ENCODE data around the gene FEM1B. TPM values are rescaled to one million over a fixed set of nuclear protein-coding genes. Genes with fewer than 3 reads are reported as not detected.

The FEM1B gene
- total RNA-seq, 4 donors from 2014 or later = 32.9 to 48.5 (median 40.9) TPM

DNA sequence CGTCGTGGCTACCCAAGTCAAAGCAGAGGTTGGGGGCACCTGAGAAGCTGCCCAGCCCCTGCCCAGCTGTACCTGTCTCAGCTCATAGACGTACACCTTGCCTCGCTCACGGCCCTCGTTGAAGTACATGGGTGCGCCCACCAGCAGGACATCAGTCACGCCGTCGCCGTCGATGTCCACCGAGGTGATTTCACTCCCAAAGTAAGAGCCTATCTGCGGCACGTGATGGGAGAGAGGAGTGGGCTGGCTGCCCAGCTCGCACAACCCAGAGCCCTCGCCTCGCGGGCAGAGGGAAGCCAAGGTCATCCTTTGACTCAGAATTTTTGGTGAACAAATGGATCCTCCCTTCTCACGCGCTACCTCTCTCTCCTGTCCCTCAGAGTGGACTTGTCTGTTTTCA lies 54.7 kb downstream of the FEM1B start:
- TF ChIP-seq, protein P1, sequence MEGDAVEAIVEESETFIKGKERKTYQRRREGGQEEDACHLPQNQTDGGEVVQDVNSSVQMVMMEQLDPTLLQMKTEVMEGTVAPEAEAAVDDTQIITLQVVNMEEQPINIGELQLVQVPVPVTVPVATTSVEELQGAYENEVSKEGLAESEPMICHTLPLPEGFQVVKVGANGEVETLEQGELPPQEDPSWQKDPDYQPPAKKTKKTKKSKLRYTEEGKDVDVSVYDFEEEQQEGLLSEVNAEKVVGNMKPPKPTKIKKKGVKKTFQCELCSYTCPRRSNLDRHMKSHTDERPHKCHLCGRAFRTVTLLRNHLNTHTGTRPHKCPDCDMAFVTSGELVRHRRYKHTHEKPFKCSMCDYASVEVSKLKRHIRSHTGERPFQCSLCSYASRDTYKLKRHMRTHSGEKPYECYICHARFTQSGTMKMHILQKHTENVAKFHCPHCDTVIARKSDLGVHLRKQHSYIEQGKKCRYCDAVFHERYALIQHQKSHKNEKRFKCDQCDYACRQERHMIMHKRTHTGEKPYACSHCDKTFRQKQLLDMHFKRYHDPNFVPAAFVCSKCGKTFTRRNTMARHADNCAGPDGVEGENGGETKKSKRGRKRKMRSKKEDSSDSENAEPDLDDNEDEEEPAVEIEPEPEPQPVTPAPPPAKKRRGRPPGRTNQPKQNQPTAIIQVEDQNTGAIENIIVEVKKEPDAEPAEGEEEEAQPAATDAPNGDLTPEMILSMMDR (IDR thresholded peaks at IDR 0.05) = no peak
- no peak for DNase-seq (ENCODE audit: low spot score)
- ATAC-seq (ENCODE audit: low FRiP score) = no peak

- ATAC-seq (ENCODE audit: low FRiP score) (no peak), DNase-seq (ENCODE audit: low spot score) (no peak)
- TF ChIP-seq, protein P1 (IDR thresholded peaks at IDR 0.05) = no peak
Measured at GRCh38 chr15:68333775-68334470, 56.4 kb downstream of the FEM1B start.

GRCh38 chr15:68334661-68335124 lies 57.1 kb downstream of the FEM1B start:
- TF ChIP-seq, protein P1 (IDR thresholded peaks at IDR 0.05) = no peak
- DNase-seq (ENCODE audit: low spot score) = no peak
- no peak for ATAC-seq (ENCODE audit: low FRiP score)

DNA sequence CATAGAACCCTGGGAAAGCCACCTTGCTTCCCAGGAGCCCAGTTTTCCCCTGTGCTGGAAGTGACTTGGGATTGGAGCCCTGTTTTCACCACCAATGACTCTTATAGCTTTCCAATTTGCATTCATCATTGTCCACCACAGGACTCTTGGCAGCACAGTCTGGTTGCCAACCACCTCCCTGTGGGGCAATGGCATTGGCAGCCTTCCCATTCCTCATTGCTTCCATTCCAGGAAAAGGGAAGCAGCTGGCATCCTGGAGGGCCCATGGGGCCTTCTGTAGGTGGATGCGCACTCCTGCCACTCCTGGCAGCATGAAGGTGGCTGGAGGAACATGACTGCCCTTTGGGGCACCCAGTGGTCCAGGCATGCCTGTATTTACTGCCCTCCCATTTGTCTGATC lies 57.7 kb downstream of the FEM1B start:
- ATAC-seq (ENCODE audit: low FRiP score) (no peak), DNase-seq (ENCODE audit: low spot score) (no peak)
- TF ChIP-seq, protein P1 (IDR thresholded peaks at IDR 0.05) = no peak

GRCh38 chr15:68335655-68336054 lies 58.1 kb downstream of the FEM1B start:
- TF ChIP-seq, protein P1 (IDR thresholded peaks at IDR 0.05) = no peak
- ATAC-seq (ENCODE audit: low FRiP score) (no peak), DNase-seq (ENCODE audit: low spot score) (no peak)

DNA sequence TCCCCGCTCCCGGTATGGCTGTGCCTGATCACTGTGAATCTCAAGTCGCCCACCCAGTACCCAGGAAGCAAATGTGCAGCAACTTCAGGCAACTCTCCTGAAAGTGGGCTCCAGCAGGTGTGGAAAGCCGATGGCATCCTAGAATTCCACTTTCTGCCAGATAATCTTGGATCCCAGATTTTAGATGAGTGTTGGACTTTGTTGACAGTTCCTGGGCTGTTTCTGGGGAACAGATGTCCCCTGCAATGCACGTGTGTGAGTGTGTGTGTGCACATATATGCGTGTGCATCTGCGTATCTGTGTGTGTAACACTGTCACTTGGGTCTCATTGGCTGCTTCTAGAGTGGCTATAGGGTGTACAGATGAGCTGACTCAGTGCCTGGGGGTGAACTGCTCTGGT lies 59.0 kb downstream of the FEM1B start:
- ATAC-seq (ENCODE audit: low FRiP score) = no peak
- TF ChIP-seq, protein P1 (IDR thresholded peaks at IDR 0.05) = no peak

DNA sequence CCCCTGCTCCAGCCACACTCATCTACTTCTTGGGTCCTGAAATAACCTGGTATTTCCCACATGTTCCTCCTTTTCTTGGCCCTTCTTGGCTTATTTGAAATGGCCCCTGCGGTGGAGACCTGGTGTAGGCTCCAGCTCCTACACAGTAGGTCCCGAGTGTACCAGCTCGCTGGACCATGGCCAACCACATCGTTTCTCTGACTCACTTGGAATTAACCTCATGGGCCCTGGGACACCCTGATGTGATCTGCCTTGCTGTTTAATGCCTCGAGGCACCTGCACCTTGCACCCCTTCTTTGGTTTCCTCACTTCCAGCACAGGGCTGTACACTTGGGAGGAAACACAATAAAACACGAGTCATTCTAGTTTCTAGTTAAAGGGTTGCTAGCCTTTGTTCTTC lies 60.3 kb downstream of the FEM1B start:
- DNase-seq (ENCODE audit: low spot score) (no peak), ATAC-seq (ENCODE audit: low FRiP score) (no peak)
- TF ChIP-seq, protein P1 (IDR thresholded peaks at IDR 0.05) = no peak

More for the DNA sequence above, 59.0 kb downstream of the FEM1B start:
- DNase-seq (ENCODE audit: low spot score) = no peak
